ENCODE results near the gene SET.

- TF ChIP-seq CTCF (IDR thresholded peaks at IDR 0.05) (no peak), SIN3A (IDR thresholded peaks at IDR 0.05; ENCODE audit: borderline replicate concordance, insufficient read depth, low read depth, low read length) (no peak), POLR2AphosphoS5 (IDR thresholded peaks at IDR 0.05; ENCODE audit: low read depth, low read length) (no peak), TCF7L2 (IDR thresholded peaks at IDR 0.05; ENCODE audit: low read depth, low read length) (no peak)
- TF ChIP-seq, protein P1, sequence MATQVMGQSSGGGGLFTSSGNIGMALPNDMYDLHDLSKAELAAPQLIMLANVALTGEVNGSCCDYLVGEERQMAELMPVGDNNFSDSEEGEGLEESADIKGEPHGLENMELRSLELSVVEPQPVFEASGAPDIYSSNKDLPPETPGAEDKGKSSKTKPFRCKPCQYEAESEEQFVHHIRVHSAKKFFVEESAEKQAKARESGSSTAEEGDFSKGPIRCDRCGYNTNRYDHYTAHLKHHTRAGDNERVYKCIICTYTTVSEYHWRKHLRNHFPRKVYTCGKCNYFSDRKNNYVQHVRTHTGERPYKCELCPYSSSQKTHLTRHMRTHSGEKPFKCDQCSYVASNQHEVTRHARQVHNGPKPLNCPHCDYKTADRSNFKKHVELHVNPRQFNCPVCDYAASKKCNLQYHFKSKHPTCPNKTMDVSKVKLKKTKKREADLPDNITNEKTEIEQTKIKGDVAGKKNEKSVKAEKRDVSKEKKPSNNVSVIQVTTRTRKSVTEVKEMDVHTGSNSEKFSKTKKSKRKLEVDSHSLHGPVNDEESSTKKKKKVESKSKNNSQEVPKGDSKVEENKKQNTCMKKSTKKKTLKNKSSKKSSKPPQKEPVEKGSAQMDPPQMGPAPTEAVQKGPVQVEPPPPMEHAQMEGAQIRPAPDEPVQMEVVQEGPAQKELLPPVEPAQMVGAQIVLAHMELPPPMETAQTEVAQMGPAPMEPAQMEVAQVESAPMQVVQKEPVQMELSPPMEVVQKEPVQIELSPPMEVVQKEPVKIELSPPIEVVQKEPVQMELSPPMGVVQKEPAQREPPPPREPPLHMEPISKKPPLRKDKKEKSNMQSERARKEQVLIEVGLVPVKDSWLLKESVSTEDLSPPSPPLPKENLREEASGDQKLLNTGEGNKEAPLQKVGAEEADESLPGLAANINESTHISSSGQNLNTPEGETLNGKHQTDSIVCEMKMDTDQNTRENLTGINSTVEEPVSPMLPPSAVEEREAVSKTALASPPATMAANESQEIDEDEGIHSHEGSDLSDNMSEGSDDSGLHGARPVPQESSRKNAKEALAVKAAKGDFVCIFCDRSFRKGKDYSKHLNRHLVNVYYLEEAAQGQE (IDR thresholded peaks at IDR 0.05; ENCODE audit: insufficient read depth in 1 of 2, low read depth in 2 of 2, low read length in 1 of 2): no peak
These were observed 5.0 kb upstream of the SET start for GRCh38 chr9:128684065-128684324.
